Fibroblast of skin of right biceps (primary cell): Measurements from ENCODE around the gene ERC2.

ENCODE experiments used
- DNase-seq: peaks from one replicate; pipeline ENCODE4 v3.0.0-alpha.2; 2013

Gene ERC2

DNA sequence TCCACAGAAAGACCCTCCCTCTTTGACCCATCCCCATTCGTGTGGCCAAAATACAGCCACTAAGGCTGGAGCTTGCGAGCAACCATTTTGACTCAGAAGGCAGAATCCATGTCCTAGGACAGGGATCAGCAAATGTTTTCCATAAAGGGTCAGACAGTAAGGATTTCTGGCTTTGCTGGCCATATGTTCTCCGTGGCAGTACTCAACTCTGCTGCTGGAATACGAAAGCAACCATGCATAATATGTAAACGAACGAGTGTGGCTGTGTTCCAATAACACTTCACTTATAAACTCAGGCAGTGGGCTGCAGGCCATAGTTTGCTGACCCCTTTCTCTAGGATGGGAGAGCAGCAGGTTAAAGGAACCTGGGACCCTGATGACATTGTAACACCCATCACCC, 903.5 kb downstream of the ERC2 start:
- DNase-seq, result no peak

DNA sequence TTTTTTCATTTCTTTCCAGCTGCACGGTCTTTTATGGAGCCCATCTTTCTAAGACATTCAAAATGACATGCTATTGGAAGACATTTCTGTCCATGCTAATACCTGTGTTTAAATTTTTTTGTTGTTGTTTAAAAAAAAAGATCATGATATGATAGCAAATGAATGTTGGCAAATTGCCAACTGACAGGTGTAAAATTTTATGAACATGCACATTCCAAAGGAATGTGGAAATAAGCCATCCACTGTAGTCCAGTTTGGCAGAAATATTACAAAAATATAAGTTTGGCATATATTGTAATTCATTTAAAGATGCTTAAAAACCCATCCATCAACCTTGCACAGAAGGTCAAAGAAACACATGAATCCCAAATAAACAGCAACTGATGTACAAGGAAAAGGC, 905.6 kb downstream of the ERC2 start:
- no peak for DNase-seq

GRCh38 chr3:55559500-55560423, 908.5 kb downstream of the ERC2 start:
- no peak for DNase-seq

- DNase-seq, result peak; percentile 50
Observed at GRCh38 chr3:55558316-55558715, 910.0 kb downstream of the ERC2 start.

- no peak for DNase-seq
Observed at GRCh38 chr3:55557549-55557948, 910.7 kb downstream of the ERC2 start.

GRCh38 chr3:55556619-55557537, 911.4 kb downstream of the ERC2 start:
- DNase-seq, result peak; percentile 73

- DNase-seq, result no peak
Observed at GRCh38 chr3:55555873-55556618, 912.2 kb downstream of the ERC2 start.

- DNase-seq, result no peak
Observed at GRCh38 chr3:55554634-55555425, 913.4 kb downstream of the ERC2 start.

GRCh38 chr3:55551644-55552043, 916.6 kb downstream of the ERC2 start:
- no peak for DNase-seq

DNA sequence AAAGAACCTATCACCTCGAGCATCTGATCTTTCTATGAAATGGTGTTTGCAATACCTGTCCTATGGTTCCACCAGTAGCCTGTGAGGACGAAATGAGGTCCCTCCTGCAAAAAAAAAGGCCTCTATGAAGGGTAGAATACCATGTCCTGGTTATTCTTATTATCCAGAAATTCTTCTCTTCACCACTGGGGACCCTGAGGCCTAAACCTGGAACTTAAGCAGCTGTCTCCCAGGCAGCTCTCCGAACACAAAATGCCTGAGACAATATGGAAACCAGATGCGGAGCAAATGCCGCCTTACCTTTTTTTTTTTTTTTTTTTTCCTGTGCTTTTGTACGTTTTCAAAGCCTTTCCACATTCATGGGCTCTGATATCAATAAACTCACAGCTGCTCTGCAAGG, 919.1 kb downstream of the ERC2 start:
- peak; percentile 59 for DNase-seq

DNA sequence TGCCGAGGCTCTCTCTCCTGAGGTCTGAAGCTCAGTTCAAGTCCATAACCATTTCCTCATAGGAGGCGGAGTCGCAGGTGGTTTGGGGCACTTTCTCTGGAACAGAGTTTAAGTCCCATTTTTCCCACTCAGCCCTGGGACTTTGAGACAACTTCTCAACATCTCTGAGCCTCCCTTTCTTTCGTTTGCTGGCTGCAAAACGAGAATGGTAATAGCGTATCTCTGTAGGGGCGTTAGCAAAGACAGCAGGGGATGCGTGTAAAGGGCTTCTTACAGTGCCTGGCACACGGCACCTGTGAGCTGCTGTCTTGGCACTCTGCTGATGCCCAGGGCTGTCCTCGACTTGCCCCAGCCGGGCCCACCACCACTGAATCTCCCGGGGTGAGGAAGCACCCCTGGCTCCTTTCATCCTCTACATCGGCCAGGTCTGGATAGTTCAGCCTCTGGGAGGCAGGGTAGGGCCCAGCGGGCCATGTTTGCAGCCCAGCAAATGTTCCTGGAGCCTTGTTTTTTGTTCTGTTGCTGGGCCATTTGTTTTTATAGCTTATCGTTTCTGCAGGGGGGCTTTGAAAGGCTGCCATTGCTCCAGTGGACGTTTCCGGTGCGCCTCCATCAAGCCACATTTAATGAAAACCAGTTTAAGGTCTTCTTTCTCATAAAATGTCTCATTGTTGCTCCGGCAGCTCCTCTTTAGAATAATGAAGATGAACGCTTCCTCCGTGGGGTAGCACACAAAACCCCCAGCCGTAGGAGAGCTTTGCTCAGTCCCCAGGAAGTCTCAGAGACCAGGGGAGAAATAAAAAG, 921.2 kb downstream of the ERC2 start:
- no peak for DNase-seq

DNA sequence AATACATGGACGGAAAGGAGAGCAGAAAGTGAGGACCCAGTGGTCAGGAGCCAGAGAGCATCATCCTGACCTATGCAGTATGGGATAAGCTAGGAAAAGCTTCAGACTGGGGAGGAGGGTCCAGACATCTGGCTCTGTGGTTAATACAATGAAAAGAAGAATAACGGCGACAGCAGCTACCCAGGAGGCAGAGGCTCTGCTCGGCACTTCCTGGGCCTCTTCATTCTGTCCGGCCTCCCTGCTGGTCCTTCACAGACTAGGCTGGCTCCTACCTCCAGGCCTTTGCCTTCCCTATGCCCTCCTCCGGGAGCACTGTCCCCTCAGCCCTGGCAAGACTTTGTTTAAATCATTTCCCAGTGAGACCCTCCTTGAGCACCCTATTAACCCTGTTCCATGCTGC, 922.3 kb downstream of the ERC2 start:
- no peak for DNase-seq

- no peak for DNase-seq
Observed at GRCh38 chr3:55544219-55544618, 924.0 kb downstream of the ERC2 start.

GRCh38 chr3:55543181-55543614, 925.1 kb downstream of the ERC2 start:
- no peak for DNase-seq

- DNase-seq, result no peak
Observed at GRCh38 chr3:55541456-55541855, 926.8 kb downstream of the ERC2 start.

- no peak for DNase-seq
Observed at GRCh38 chr3:55541016-55541415, 927.3 kb downstream of the ERC2 start.

GRCh38 chr3:55540579-55540978, 927.7 kb downstream of the ERC2 start:
- no peak for DNase-seq

DNA sequence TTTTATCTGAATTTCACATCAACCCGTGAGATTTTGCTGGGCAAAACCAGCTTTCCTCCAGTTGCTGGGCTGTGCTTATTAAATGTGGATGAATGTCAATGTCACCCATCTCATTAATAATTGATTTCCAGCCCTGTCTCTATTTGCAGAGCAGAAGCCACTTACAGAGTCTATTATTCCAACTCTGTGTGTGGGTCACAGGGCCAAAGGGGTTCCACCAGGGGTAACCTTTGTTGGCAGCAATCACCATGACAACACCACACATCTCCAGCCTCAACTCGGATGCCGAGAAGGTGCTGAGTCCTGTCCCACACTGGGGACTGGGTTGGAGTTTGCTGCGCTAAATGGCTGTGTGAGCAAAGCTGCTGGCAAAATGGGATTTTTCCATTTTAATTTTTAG, 930.1 kb downstream of the ERC2 start:
- no peak for DNase-seq

GRCh38 chr3:55537563-55537962, 930.7 kb downstream of the ERC2 start:
- DNase-seq, result no peak

GRCh38 chr3:55537129-55537528, 931.1 kb downstream of the ERC2 start:
- DNase-seq, result no peak

DNA sequence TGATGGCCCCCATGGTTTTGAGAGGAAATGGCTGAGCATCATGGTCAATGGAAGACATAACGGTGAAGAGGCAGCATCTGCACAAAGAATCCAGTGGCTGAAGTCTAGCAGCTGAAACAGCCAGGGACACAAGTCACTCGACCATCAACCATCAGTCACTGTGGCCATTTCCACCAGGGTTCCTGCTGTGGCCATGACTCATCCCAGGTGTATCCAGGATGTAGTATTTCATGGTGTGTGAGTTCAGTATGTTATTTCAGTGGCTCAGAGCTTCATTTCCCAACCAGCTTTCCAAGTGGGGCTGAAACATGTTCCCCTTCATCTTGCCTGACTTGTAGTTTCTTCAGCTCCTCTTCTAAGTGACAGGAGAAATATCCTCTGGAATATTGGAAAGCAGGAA, 933.4 kb downstream of the ERC2 start:
- no peak for DNase-seq
